HG03280 (cell line): ENCODE data around the gene LGALS13.

ENCODE experiments used
- ATAC-seq: cut with Tn5 transposase; IDR thresholded peaks from one replicate; pipeline ENCODE4 v1.9.1; 2021; ENCODE audit warnings: mild to moderate bottlenecking, moderate library complexity; ENCODE audit not compliant: unreplicated experiment

Gene LGALS13, protein sequence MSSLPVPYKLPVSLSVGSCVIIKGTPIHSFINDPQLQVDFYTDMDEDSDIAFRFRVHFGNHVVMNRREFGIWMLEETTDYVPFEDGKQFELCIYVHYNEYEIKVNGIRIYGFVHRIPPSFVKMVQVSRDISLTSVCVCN

DNA sequence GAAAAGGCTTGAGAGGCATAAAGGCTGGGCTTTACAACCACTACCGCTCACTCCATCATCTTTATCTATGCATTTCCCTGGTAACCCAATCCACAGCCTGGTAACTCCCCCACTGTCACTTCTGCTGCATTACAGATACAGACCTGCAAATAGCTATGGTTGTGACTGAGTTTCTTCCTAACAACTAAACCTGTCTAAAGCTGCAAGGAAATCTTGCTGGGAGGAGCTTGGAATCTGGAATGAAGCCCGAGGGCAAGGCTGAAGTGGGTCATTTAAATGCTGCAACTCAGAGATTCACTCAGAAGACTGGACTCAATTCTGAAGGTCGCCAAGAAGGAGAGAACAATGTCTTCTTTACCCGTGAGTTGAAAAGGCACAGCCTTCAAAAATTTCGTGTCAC, at the start of gene LGALS13:
Gene LGALS13, plus strand, starts transcription at position 301 of the 400 bp plus-strand sequence. Its CDS starts 45 bp downstream, at position 346.
- no peak for ATAC-seq

DNA sequence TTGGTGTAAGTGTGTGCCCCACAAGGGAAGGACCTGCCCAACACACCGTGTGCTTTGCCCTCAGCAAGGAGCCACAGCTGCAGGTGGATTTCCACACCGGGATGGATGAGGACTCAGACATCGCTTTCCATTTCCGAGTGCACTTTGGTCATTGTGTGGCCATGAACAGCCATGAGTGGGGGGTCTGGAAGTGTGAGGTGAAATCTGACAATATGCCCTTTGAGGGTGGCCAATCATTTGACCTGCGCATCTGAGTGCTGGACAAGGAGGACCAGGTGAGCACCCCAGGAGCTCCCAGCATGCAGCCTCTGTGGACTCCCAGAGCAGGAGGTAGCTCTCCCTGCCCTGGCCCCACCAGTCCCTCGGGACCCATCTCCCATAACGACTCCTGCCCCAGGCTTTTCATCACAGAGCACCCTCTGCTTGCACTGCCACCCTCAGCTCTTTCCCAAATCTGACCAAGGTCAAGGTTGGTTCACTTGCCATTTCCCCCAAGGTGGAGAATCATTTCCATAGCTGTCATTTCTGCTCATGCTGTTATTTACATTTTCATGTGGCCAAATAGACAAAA, 49.2 kb upstream of the LGALS13 start:
- ATAC-seq = no peak

DNA sequence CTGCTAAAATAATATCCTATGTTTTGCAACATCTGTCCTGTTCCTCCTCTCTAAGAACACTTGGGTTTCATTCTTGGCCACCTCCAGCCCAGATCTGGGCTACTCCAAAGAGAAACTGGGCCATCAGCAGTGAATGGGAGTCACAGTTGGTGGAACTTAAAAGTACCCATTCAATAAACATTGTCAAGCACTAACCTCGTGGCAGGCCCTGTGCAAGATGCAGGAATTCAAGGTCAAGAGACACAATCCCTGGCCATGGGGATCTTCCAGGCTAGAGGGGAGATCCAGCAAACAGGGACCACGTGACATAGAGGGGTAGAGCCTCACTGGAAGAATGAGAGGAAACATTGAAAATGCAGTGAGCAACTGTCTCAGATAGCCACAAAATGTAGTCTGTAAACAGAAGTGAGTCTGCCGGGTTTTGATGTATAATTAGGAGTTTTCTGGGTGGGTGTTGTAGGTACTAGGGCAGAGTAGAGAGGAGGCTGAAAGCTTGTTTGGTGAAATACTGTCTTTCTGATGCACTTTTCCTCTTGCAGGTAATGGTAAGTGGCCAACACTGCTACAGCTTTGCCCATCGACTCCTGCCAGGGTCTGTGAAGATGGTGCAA, 47.5 kb upstream of the LGALS13 start:
- ATAC-seq = no peak

DNA sequence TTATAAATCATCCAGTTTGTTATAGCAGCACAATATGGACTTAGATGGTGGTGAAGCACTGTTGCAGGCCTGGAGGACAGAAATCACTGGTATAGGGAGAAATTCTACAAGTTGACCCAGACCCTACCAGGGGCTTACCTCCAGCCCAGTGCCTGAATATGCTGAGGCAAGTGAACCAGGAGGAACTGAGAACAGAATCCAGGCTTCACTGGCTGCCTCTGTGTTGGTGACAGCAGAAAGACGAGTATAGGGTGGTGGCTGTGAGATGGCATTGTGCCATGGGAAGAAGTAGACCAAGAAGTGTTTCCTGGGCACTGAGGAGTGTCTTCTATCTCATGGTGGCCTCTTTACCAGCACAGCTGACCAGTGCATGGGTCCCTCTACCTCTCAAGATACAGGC, 46.4 kb upstream of the LGALS13 start:
- ATAC-seq = no peak

DNA sequence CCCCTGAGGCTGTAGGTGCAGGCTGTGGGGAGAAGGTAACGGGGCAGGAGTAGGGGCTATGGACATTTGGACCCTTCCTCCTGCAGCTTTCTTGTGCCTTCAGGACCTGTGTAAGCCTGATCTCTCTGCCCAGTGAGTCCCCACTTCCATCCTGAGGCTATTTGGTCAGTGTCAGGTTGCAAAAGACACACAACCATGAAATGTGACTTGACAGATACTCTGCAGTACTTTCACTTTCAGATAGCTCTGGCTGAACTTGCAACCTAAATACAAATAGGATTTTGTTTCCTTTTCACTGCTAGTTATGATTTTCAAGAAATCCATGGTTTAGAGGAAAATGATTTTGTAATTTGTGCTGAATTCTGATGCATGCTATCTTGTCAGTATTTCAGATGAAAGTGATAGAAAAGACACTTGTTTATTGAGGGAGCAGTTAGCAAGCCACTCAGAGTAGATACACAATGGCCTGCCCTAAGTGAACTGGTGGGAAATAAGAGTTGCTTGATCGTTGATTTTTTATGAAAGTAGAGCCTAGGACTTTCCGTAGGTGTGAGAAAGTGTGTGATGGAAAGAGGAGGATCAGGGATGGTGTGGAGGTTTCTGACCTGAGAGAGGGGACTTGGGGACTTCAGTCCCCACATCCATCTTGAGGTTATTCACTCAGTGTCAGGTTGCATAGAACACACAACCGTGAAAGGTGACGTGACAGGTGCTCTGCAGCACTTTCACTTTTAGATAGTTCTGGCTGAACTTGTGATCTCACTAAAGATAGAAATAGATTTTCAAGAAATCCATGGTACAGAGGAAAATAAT, 44.3 kb upstream of the LGALS13 start:
- no peak for ATAC-seq

DNA sequence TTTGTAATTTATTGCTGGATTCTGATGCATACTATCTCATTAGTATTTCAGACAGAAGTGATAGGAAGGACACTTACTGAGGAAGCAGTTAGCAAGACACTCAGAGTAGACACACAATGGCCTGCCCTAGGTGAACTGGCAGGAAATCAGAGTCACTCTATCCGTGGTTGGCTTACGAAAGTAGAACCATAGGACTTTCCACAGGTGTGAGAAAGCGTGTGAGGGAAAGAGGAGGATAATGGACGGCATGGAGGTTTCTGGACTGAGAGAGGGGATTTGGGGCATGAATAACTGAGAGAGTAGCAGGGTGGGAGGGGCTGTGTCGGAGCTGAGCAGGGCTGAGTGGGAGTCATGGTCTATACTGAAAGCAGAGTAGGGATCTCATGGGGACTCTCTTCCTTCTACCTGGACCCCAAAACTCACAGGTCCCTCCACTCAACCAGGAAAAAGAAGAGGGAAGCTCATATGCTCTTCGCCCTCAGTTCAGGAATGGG, 43.7 kb upstream of the LGALS13 start:
- ATAC-seq = no peak

DNA sequence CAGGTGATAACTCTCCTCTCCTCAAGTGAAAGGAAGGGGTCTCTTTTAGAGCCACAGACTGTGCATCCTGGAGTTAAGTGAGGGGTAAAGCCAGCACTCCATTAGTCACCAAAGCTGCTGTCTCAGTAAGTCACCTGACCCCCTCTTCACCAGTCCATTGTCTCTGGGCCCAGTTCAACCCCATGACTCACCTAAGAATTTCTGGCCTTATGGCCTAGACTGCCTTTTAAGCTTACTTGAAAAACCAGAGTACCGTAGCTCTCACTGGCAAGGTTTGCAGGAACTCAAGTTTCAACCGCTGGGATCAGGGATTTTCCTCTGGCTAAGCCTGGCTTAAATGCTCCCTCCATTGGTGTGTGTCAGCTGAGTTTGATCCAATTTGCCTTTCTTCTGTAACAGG, 38.9 kb upstream of the LGALS13 start:
- ATAC-seq = no peak

DNA sequence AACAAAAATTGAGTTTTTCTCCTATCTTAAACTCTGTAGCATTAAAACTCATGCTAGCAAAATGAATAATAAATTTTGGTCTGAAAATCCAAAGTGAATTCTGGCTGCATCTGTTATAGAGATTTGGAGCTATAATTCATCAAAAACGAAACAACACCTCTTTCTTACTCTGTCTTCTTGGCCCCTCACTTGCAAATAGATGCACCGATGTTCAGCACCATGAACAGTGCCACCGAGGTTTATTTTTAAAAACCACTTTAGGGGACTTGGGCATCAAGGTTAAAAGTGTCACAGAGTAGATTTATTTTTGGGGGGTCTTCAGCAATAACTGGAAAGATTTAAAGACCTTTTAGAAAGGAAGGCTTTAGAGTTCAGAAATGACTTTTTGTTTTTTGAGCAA, 36.3 kb upstream of the LGALS13 start:
- no peak for ATAC-seq

DNA sequence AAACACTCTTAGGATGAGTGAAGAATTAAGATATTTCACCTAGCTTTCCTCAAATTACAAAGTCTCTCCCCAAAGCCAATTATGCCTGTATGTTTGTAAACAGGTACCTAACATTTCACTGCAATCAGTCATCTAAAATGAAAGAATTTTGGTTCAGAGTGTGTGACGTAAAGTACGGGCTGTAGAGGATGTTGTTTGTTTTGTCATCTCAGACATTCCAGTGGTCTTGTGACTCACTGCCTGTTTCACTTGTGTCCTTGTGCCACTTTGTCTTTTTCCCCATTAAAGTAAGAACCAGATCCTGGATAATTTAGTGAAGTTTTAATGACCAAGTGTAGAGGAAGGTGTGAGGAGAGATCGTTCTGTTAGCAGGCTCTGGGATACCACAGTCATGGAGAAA, 33.7 kb upstream of the LGALS13 start:
- no peak for ATAC-seq

DNA sequence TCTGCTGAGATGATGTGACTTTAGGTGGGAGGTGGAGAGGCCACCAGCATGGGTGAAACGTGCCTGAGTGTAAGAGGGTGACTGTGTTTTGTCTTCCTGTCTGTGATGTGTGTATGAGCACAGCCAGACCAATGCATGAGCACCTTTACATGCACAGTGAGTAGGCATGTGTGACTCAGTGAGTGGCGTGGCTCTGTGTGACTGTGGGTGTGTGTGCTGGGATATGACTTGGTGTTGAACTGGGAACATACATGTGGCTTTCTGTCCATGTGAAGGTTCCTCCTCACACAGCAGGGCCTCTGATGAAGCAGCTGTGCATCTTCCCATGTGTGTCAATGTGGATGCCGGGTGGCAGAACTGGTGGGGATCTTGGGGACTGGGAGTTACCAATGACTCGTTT, 19.9 kb upstream of the LGALS13 start:
- ATAC-seq = no peak

DNA sequence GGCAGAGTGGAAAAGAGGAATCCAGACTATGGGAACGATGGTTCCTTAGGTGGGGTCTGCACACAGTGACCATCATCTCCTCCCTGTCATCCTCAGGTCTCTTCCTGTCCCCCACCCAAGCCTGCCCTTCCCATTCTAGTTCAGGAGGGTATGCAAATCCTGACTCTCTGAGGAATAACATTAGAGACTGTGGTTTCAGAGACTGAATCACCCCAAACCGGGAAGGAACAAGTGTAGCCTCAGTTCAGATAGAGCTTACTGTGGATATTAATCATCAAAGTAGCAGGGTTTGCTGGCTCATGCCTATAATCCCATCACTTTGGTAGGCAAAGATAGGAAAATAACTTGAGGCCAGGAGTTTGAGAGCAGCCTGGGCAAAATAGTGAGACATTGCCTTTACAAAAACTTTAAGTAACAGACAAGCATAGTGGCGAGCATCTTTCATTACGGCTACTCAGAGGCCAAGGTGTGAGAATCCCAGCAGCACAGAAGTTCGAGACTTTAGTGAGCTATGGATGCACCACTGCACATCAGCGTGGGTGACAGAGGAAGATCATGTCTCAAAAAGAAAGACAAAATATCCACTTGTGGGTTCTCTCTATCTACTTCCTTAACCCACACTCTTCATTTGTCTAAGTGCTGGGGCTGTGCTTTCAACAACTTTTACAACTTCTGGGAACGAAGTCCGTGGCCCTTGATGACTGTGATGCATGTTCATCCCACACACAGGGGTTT, 19.3 kb upstream of the LGALS13 start:
- no peak for ATAC-seq

DNA sequence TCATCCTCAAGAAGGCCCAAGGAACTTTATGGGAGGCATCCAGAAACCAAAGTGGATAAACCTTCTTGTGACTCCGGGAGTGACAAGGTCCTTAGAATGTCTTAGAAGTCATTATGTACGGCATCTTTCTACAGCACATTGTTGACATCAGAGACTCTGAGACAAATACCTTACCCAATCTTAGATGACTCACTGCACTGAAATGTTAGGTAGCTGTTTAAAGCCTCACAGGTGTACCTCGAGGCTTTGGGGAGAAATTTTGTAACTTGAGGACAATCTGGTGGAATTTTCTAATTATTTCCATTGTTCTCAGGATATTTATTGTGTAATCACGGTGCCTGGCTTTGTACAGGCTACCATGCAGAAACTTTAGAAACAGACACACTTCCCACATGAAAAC, 14.8 kb upstream of the LGALS13 start:
- no peak for ATAC-seq

DNA sequence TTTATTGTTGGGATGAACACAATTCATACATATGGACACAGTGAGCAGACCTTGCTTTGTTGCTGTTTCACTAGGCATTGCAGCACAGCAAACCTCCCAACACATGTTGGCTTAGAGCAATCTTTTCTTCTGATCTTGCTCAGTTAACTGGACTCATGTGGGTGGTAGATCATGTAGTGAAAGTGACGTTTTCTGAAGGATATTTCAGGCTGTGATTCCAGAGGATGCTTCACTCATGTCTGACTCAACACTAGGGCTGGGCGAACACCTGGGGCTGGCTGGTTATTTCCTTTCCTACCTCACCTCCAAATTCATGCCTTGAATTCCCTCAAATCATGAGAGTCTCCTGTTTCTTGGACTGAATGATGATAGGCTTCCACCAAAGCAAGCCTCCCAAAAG, 14.3 kb upstream of the LGALS13 start:
- no peak for ATAC-seq

DNA sequence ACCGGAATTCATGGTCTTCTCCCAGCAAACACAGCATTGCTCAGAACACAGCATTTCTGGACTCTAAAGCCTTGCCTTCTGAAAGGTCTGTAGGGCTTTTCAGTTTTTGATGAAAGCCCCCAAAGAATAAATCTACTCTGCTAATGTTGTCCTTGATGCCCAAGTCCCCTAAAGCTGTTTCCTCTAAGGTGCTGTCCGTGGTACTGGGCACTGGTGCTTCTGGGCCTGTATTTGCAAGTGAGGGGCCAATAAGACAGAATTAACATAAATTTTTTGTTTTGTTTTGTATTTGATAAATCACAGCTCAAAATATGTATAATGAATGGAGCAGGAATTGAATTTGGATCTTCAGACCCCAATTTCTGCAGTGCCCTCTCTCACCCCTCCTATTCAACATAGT, 12.1 kb upstream of the LGALS13 start:
- ATAC-seq = no peak

DNA sequence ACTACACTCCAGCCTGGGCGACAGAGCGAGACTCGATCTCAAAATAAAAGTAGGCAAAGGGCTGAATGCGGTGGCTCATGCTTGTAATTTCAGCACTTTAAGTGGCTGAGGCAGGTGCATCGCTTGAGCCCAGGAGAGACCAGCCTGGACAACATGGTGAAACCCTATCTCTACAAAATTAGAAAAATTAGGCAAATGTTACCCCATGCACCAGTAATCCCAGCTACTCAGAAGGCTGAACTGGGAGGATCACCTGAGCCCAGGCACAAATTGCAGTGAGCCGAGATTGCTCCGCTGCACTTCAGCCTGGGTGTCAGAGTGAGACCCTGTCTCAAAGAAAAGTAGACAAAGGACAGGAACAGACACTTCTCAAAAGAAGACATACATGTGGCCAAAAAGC, 9.9 kb upstream of the LGALS13 start:
- ATAC-seq = no peak

DNA sequence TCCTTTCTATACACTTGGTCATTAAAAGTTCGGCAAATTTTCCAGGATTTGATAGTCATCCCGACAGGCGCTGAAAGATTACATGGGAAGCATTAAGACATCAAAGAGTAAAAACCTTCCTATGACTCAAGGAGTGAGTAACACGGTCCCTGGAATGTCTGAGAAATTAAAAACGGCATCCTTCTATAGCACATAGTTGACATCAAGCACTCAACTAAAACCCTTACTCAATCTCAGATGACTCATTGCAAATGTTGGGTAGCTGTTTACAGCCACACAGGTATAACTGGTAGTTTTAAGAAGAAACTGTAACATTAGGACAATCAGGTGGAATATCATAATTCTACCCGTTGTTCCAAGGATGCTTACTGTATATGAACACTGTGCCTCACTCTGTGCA, 6.4 kb upstream of the LGALS13 start:
- ATAC-seq = no peak

DNA sequence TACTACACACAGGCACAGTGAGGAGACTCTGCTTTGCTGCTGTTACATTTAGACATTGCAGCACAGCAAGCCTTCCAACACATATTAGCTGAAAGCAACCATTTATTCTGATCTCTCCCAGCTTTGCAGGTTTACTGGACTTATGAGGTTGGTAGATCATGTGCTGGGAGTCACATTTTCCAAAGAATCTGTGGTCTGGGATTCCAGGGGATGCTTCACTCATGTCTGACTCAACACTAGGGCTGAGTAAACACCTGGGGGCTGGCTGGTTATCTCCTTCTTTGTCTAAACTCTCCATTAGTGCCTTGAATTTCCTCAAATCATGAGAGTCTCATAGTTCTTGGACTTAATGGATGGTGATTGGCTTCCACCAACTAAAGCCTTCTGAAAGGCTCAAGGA, 5.4 kb upstream of the LGALS13 start:
- no peak for ATAC-seq

DNA sequence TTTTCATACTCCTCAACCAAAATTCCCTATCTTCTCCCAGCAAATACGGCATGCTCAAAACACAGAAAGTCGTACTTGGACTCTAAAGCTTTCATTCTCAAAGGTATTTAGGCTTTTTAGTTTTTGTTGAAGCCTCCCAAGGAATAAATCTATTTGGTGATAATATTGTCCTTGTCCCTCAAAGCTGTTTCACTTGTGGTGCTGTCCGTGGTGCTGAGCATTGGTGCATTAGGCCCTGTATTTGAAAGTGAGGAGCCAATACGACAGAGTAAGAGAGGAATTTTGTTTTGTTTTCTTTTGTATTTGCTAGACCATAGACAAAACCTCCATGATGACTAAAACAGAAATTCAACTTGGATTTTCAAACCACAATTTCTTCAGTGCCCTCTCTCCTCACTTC, 3.2 kb upstream of the LGALS13 start:
- ATAC-seq = no peak

DNA sequence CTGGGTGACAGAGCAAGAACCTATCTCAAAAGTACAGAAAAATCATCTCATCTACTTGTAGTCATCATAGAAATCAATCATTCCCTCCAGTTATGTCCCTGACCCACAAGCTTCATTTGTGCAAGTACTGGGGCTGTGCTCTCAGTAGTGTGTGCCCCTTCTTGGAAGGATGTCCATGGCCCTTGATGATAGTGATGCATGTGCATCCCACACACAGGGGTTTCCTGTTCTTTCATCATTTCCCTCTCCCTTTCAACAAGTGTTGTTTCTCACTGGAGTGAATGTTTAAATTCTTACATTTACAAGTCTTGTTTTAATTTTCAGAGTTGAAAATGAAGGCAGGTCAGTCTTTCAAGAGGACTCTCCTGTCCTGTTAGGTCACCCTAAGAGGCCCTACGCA, 1.5 kb downstream of the LGALS13 start:
- no peak for ATAC-seq

DNA sequence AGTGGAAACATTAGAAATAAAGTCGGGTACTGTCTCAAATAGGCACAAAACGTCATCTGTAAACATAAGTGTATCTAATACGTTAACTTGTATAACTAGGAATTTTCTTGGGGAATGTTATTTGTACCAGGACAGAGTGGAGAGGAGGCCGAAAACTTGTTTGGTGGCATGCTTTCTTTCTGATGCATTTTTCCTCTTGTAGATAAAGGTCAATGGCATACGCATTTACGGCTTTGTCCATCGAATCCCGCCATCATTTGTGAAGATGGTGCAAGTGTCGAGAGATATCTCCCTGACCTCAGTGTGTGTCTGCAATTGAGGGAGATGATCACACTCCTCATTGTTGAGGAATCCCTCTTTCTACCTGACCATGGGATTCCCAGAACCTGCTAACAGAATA, 4.7 kb downstream of the LGALS13 start:
- ATAC-seq = no peak

DNA sequence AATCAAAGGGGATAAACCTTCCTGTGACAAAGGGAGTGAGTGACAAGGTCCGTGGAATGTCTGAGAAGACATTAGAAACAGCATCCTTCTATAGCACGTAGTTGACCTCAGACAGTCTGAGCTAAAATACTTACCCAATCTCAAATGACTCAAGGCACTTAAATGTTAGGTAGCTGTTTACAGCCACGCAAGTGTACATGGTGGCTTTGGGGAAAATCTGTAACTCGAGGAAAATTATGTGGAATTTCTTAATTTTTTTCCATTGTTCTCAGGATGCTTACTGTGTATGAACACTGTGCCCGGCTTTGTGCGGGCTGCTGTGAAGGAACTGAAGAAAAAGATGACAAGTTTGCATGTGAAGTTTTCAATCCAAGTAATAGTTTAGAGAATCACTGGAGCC, 5.2 kb downstream of the LGALS13 start:
- ATAC-seq = no peak
